HG02852 (cell line): ENCODE measurements around the gene FLYWCH1.
"Not testable (repeated sequence)": the region's sequence is repeated elsewhere in the genome, so short reads cannot be mapped to it uniquely, and the experiment has no call there.

Source experiments
- ATAC-seq: cut with Tn5 transposase; IDR thresholded peaks from one replicate; pipeline ENCODE4 v1.9.1; 2021; ENCODE audit warnings: mild to moderate bottlenecking, moderate library complexity; ENCODE audit not compliant: unreplicated experiment

Gene FLYWCH1

GRCh38 chr16:2925951-2926649 lies 14.4 kb downstream of the FLYWCH1 start:
- ATAC-seq, result no peak

GRCh38 chr16:2926650-2926999 lies 14.9 kb downstream of the FLYWCH1 start:
- ATAC-seq, result no peak

GRCh38 chr16:2927010-2927646 lies 15.4 kb downstream of the FLYWCH1 start:
- ATAC-seq, result peak; percentile 45

- not testable (repeated sequence) for ATAC-seq
Observed at GRCh38 chr16:2928151-2928550, 16.4 kb downstream of the FLYWCH1 start.

- no peak for ATAC-seq
Observed at GRCh38 chr16:2928796-2929195, 17.1 kb downstream of the FLYWCH1 start.

- no peak for ATAC-seq
Observed at GRCh38 chr16:2929693-2930092, 18.0 kb downstream of the FLYWCH1 start.

GRCh38 chr16:2930236-2930635 lies 18.5 kb downstream of the FLYWCH1 start:
- ATAC-seq, result no peak

- ATAC-seq, result not testable (repeated sequence)
Observed at GRCh38 chr16:2931231-2931914, 19.6 kb downstream of the FLYWCH1 start.

- ATAC-seq, result no peak
Observed at GRCh38 chr16:2933136-2933535, 21.4 kb downstream of the FLYWCH1 start.

- no peak for ATAC-seq
Observed at GRCh38 chr16:2933701-2934100, 22.0 kb downstream of the FLYWCH1 start.

GRCh38 chr16:2934450-2934849 lies 22.7 kb downstream of the FLYWCH1 start:
- no peak for ATAC-seq

- ATAC-seq, result no peak
Observed at GRCh38 chr16:2936436-2937011, 24.8 kb downstream of the FLYWCH1 start.

- no peak for ATAC-seq
Observed at GRCh38 chr16:2937170-2937569, 25.4 kb downstream of the FLYWCH1 start.

GRCh38 chr16:2938206-2938605 lies 26.5 kb downstream of the FLYWCH1 start:
- ATAC-seq, result no peak

- no peak for ATAC-seq
Observed at GRCh38 chr16:2939968-2940367, 28.2 kb downstream of the FLYWCH1 start.

GRCh38 chr16:2942045-2942444 lies 30.3 kb downstream of the FLYWCH1 start:
- no peak for ATAC-seq

- not testable (repeated sequence) for ATAC-seq
Observed at GRCh38 chr16:2943716-2944115, 32.0 kb downstream of the FLYWCH1 start.

GRCh38 chr16:2946649-2947048 lies 34.9 kb downstream of the FLYWCH1 start:
- no peak for ATAC-seq

- no peak for ATAC-seq
Observed at GRCh38 chr16:2948807-2949704, 37.3 kb downstream of the FLYWCH1 start.

GRCh38 chr16:2949705-2950352 lies 38.1 kb downstream of the FLYWCH1 start:
- no peak for ATAC-seq
